ENCODE data around the gene SCNN1B.
"Not testable (repeated sequence)": the region's sequence is repeated elsewhere in the genome, so short reads cannot be mapped to it uniquely, and the experiment has no call there.

The SCNN1B gene

GRCh38 chr16:23302045-23302956 lies at the start of gene SCNN1B:
SCNN1B (plus strand) TSS chr16:23302302; CDS start chr16:23348600, 46,298 bp downstream.
- H3K4me1 Mint-ChIP-seq = peaks cover 5% of the 10 kb centered on the region
- H3K36me3 Mint-ChIP-seq = no peaks in the 10 kb centered on the region
- peaks cover 44% of the 10 kb centered on the region for H3K27me3 Mint-ChIP-seq
- no peak for DNase-seq
- CTCF ChIA-PET = interaction anchor here (1.0 kb wide), 1 partner anchor 134 kb away, joined by 3 read pairs; no protein-coding TSS in a partner anchor
- H3K4me3 Mint-ChIP-seq = no peak within 1 kb of the TSS
- no peaks in the 10 kb centered on the region for H3K9me3 Mint-ChIP-seq
- no peak within 1 kb of the TSS for H3K27ac Mint-ChIP-seq

GRCh38 chr16:23252310-23252709 lies 49.8 kb upstream of the SCNN1B start:
- no peaks in the 10 kb centered on the region for H3K4me1 Mint-ChIP-seq
- H3K27me3 Mint-ChIP-seq = no peaks in the 10 kb centered on the region
- peak; percentile 21 for DNase-seq
- CTCF ChIA-PET = interaction anchor here (0.6 kb wide), 1 partner anchor 79 kb away, joined by 3 read pairs; no protein-coding TSS in a partner anchor
- H3K4me3 Mint-ChIP-seq = no peak overlapping the region
- no peak overlapping the region for H3K27ac Mint-ChIP-seq
- no peaks in the 10 kb centered on the region for H3K9me3 Mint-ChIP-seq
- H3K36me3 Mint-ChIP-seq = no peaks in the 10 kb centered on the region

- H3K27ac Mint-ChIP-seq, H3K4me1 Mint-ChIP-seq, H3K4me3 Mint-ChIP-seq, H3K9me3 Mint-ChIP-seq, H3K27me3 Mint-ChIP-seq, H3K36me3 Mint-ChIP-seq, DNase-seq, CTCF ChIA-PET: not testable (repeated sequence)
Observed at GRCh38 chr16:23253650-23254049, 48.5 kb upstream of the SCNN1B start.

GRCh38 chr16:23254338-23254737 lies 47.8 kb upstream of the SCNN1B start:
- no peak overlapping the region for H3K27ac Mint-ChIP-seq
- H3K36me3 Mint-ChIP-seq = no peaks in the 10 kb centered on the region
- peaks cover 8% of the 10 kb centered on the region for H3K27me3 Mint-ChIP-seq
- H3K4me1 Mint-ChIP-seq = no peaks in the 10 kb centered on the region
- CTCF ChIA-PET = no interaction called here
- H3K9me3 Mint-ChIP-seq = no peaks in the 10 kb centered on the region
- no peak for DNase-seq
- H3K4me3 Mint-ChIP-seq = no peak overlapping the region

- CTCF ChIA-PET = no interaction called here
Observed at GRCh38 chr16:23255000-23255399, 47.1 kb upstream of the SCNN1B start.

GRCh38 chr16:23256440-23256839 lies 45.7 kb upstream of the SCNN1B start:
- H3K4me3 Mint-ChIP-seq = no peak overlapping the region
- peaks cover 14% of the 10 kb centered on the region for H3K27me3 Mint-ChIP-seq
- DNase-seq = no peak
- CTCF ChIA-PET = no interaction called here
- no peaks in the 10 kb centered on the region for H3K9me3 Mint-ChIP-seq
- no peaks in the 10 kb centered on the region for H3K36me3 Mint-ChIP-seq
- no peak overlapping the region for H3K27ac Mint-ChIP-seq
- H3K4me1 Mint-ChIP-seq = no peaks in the 10 kb centered on the region

More at GRCh38 chr16:23255000-23255399, 47.1 kb upstream of the SCNN1B start:
- H3K27me3 Mint-ChIP-seq = peaks cover 13% of the 10 kb centered on the region
- H3K4me3 Mint-ChIP-seq = no peak overlapping the region
- no peaks in the 10 kb centered on the region for H3K36me3 Mint-ChIP-seq
- no peak overlapping the region for H3K27ac Mint-ChIP-seq
- no peaks in the 10 kb centered on the region for H3K4me1 Mint-ChIP-seq
- no peak for DNase-seq
- no peaks in the 10 kb centered on the region for H3K9me3 Mint-ChIP-seq

GRCh38 chr16:23257682-23258081 lies 44.4 kb upstream of the SCNN1B start:
- no peak for DNase-seq
- CTCF ChIA-PET = no interaction called here
- peaks cover 14% of the 10 kb centered on the region for H3K27me3 Mint-ChIP-seq
- no peak overlapping the region for H3K4me3 Mint-ChIP-seq
- no peak overlapping the region for H3K27ac Mint-ChIP-seq
- H3K9me3 Mint-ChIP-seq = no peaks in the 10 kb centered on the region
- no peaks in the 10 kb centered on the region for H3K4me1 Mint-ChIP-seq
- H3K36me3 Mint-ChIP-seq = no peaks in the 10 kb centered on the region

GRCh38 chr16:23258919-23259237 lies 43.2 kb upstream of the SCNN1B start:
- DNase-seq = no peak
- no peaks in the 10 kb centered on the region for H3K4me1 Mint-ChIP-seq
- H3K27ac Mint-ChIP-seq = no peak overlapping the region
- H3K9me3 Mint-ChIP-seq = no peaks in the 10 kb centered on the region
- no peak overlapping the region for H3K4me3 Mint-ChIP-seq
- peaks cover 14% of the 10 kb centered on the region for H3K27me3 Mint-ChIP-seq
- H3K36me3 Mint-ChIP-seq = no peaks in the 10 kb centered on the region
- CTCF ChIA-PET = no interaction called here

GRCh38 chr16:23267647-23268046 lies 34.5 kb upstream of the SCNN1B start:
- Mint-ChIP-seq H3K4me1 (no peaks in the 10 kb centered on the region), H3K4me3 (no peak overlapping the region), H3K9me3 (no peaks in the 10 kb centered on the region), H3K36me3 (no peaks in the 10 kb centered on the region), H3K27me3 (no peaks in the 10 kb centered on the region), H3K27ac (no peak overlapping the region)
- CTCF ChIA-PET = no interaction called here
- no peak for DNase-seq

GRCh38 chr16:23268561-23268960 lies 33.5 kb upstream of the SCNN1B start:
- no peak for DNase-seq
- H3K4me1 Mint-ChIP-seq = no peaks in the 10 kb centered on the region
- no peaks in the 10 kb centered on the region for H3K27me3 Mint-ChIP-seq
- no peak overlapping the region for H3K27ac Mint-ChIP-seq
- CTCF ChIA-PET = no interaction called here
- H3K36me3 Mint-ChIP-seq = no peaks in the 10 kb centered on the region
- H3K4me3 Mint-ChIP-seq = no peak overlapping the region
- no peaks in the 10 kb centered on the region for H3K9me3 Mint-ChIP-seq

- no peaks in the 10 kb centered on the region for H3K9me3 Mint-ChIP-seq
- H3K27ac Mint-ChIP-seq = no peak overlapping the region
- no peak for DNase-seq
- H3K4me1 Mint-ChIP-seq = no peaks in the 10 kb centered on the region
- no peak overlapping the region for H3K4me3 Mint-ChIP-seq
- H3K27me3 Mint-ChIP-seq = no peaks in the 10 kb centered on the region
- CTCF ChIA-PET = no interaction called here
- H3K36me3 Mint-ChIP-seq = no peaks in the 10 kb centered on the region
Observed at GRCh38 chr16:23269248-23269953, 32.7 kb upstream of the SCNN1B start.

GRCh38 chr16:23270654-23271053 lies 31.4 kb upstream of the SCNN1B start:
- no peak overlapping the region for H3K4me3 Mint-ChIP-seq
- no peaks in the 10 kb centered on the region for H3K36me3 Mint-ChIP-seq
- no peak for DNase-seq
- H3K9me3 Mint-ChIP-seq = no peaks in the 10 kb centered on the region
- H3K27me3 Mint-ChIP-seq = no peaks in the 10 kb centered on the region
- no peak overlapping the region for H3K27ac Mint-ChIP-seq
- CTCF ChIA-PET = no interaction called here
- H3K4me1 Mint-ChIP-seq = no peaks in the 10 kb centered on the region

GRCh38 chr16:23274968-23275367 lies 27.1 kb upstream of the SCNN1B start:
- no peaks in the 10 kb centered on the region for H3K9me3 Mint-ChIP-seq
- no peaks in the 10 kb centered on the region for H3K36me3 Mint-ChIP-seq
- no peak for DNase-seq
- no peak overlapping the region for H3K27ac Mint-ChIP-seq
- no peak overlapping the region for H3K4me3 Mint-ChIP-seq
- H3K4me1 Mint-ChIP-seq = no peaks in the 10 kb centered on the region
- CTCF ChIA-PET = no interaction called here
- peaks cover 4% of the 10 kb centered on the region for H3K27me3 Mint-ChIP-seq

GRCh38 chr16:23276821-23277220 lies 25.3 kb upstream of the SCNN1B start:
- CTCF ChIA-PET = no interaction called here

GRCh38 chr16:23278031-23278430 lies 24.1 kb upstream of the SCNN1B start:
- CTCF ChIA-PET = no interaction called here
- Mint-ChIP-seq H3K27me3 (peaks cover 7% of the 10 kb centered on the region), H3K4me1 (no peaks in the 10 kb centered on the region), H3K36me3 (no peaks in the 10 kb centered on the region), H3K27ac (no peak overlapping the region), H3K4me3 (no peak overlapping the region), H3K9me3 (no peaks in the 10 kb centered on the region)
- DNase-seq = no peak

More at GRCh38 chr16:23276821-23277220, 25.3 kb upstream of the SCNN1B start:
- Mint-ChIP-seq H3K4me3 (no peak overlapping the region), H3K27ac (no peak overlapping the region), H3K9me3 (no peaks in the 10 kb centered on the region), H3K27me3 (peaks cover 4% of the 10 kb centered on the region), H3K4me1 (no peaks in the 10 kb centered on the region), H3K36me3 (no peaks in the 10 kb centered on the region)
- DNase-seq = no peak
